Astrocyte (in vitro differentiated cells and primary cell): ENCODE measurements around the gene C4orf33. TPM values are rescaled to one million over a fixed set of nuclear protein-coding genes. Genes with fewer than 3 reads are reported as not detected.

Experiments used
- DNase-seq: peaks from one replicate; pipeline ENCODE4 v3.0.0-alpha.2; 2010; ENCODE audit warnings: low read depth
- FAIRE-seq: peaks from 2 replicates; lab custom pipeline; 2011; peaks lifted over from hg19 to GRCh38; lab: Jason Lieb, UNC
- H2AFZ ChIP-seq: 2 replicates; pipeline ENCODE4 v1.6.0; 2012; ENCODE audit warnings: low read depth, low read length, inconsistent platforms
- H3K27ac ChIP-seq: 2 replicates; pipeline ENCODE4 v1.5.1; 2011; ENCODE audit warnings: low read depth, low read length, inconsistent platforms
- H3K27me3 ChIP-seq: 2 replicates; pipeline ENCODE4 v1.6.0; 2011; ENCODE audit warnings: low read length, inconsistent platforms; ENCODE audit not compliant: insufficient read depth
- H3K36me3 ChIP-seq: 2 replicates; pipeline ENCODE4 v1.5.1; 2011; ENCODE audit warnings: low read length, inconsistent platforms; ENCODE audit not compliant: insufficient read depth
- H3K4me1 ChIP-seq: 2 replicates; pipeline ENCODE4 v1.5.1; 2011; ENCODE audit warnings: low read length, inconsistent platforms; ENCODE audit not compliant: insufficient read depth
- H3K4me2 ChIP-seq: 2 replicates; pipeline ENCODE4 v1.6.0; 2012; ENCODE audit warnings: low read length, inconsistent platforms
- H3K4me3 ChIP-seq: 2 replicates; pipeline ENCODE4 v1.5.1; 2011; ENCODE audit warnings: low read depth, mild to moderate bottlenecking, low read length, inconsistent platforms; ENCODE audit not compliant: insufficient read depth
- H3K79me2 ChIP-seq: 2 replicates; pipeline ENCODE4 v1.6.0; 2012; ENCODE audit warnings: mild to moderate bottlenecking, low read length, inconsistent platforms; ENCODE audit not compliant: insufficient read depth
- H3K9ac ChIP-seq: 2 replicates; pipeline ENCODE4 v1.6.0; 2012; ENCODE audit warnings: mild to moderate bottlenecking, low read length, inconsistent platforms
- H3K9me3 ChIP-seq: 2 replicates; pipeline ENCODE4 v1.5.1; 2012; ENCODE audit warnings: low read depth, mild to moderate bottlenecking, low read length, inconsistent platforms; ENCODE audit not compliant: insufficient read depth
- H4K20me1 ChIP-seq: 2 replicates; pipeline ENCODE4 v1.6.0; 2012; ENCODE audit warnings: low read length, inconsistent platforms; ENCODE audit not compliant: insufficient read depth
- H3K27ac Mint-ChIP-seq: one replicate; pipeline ENCODE4 v1.8.0; 2021; ENCODE audit warnings: mild to moderate bottlenecking, mixed read lengths; ENCODE audit not compliant: unreplicated experiment
- H3K27me3 Mint-ChIP-seq: one replicate; pipeline ENCODE4 v1.8.0; 2021; ENCODE audit warnings: low read depth, mixed read lengths; ENCODE audit not compliant: unreplicated experiment
- H3K36me3 Mint-ChIP-seq: one replicate; pipeline ENCODE4 v1.8.0; 2021; ENCODE audit warnings: low read depth, mixed read lengths; ENCODE audit not compliant: unreplicated experiment
- H3K4me1 Mint-ChIP-seq: one replicate; pipeline ENCODE4 v1.8.0; 2021; ENCODE audit warnings: low read depth, mixed read lengths; ENCODE audit not compliant: unreplicated experiment
- H3K4me3 Mint-ChIP-seq: one replicate; pipeline ENCODE4 v1.8.0; 2021; ENCODE audit warnings: mild to moderate bottlenecking, moderate library complexity, mixed read lengths; ENCODE audit not compliant: unreplicated experiment
- H3K9me3 Mint-ChIP-seq: one replicate; pipeline ENCODE4 v1.8.0; 2021; ENCODE audit warnings: mild to moderate bottlenecking, mixed read lengths; ENCODE audit not compliant: unreplicated experiment
- EZH2 ChIP-seq: IDR thresholded peaks from 2 replicates; pipeline ENCODE4 v1.6.1; 2012; ENCODE audit warnings: mild to moderate bottlenecking, low read length, inconsistent platforms; ENCODE audit not compliant: insufficient read depth
- total RNA-seq: library from RNA; stranded (reverse); gene quantifications from 2 replicates; pipeline ENCODE4 v1.2.1, GENCODE V29; 2021
- TF ChIP-seq, protein P1 (sequence below): IDR thresholded peaks from 2 replicates; pipeline ENCODE4 v1.5.1; 2011; ENCODE audit warnings: low read depth, mild to moderate bottlenecking, inconsistent platforms, low read length, moderate library complexity; ENCODE audit not compliant: insufficient read depth

C4orf33 gene
- total RNA-seq, 1 donor from 2014 or later = 10.6 TPM

GRCh38 chr4:129148892-129149291 is 52.9 kb downstream of the C4orf33 start:
- H3K4me1 Mint-ChIP-seq = no peaks in the 10 kb centered on the region

DNA sequence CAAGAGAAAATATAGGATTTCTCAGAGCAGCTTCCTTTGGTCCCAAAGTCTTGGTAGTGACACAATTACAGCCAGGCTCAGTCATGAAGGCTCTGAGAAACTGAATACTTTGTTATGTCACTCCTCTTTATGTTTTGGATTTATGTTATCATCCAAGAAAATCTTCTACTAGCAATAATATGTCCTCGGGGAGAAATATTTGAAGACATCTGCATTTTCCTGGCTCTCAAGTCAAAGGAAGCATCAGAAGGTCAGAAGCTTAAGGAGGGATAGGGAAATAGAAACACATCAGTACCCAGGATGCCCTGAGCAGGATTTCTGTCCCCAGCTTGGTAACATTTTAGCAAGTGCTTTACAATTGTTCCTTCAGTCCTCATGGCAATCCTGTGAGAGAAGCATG is 54.0 kb downstream of the C4orf33 start:
- Histone ChIP-seq H3K4me2 (no peak overlapping the region), H3K27me3 (no peaks in the 10 kb centered on the region), H3K27ac (no peak overlapping the region), H2AFZ (no peak overlapping the region), H3K79me2 (no peaks in the 10 kb centered on the region), H3K9me3 (no peaks in the 10 kb centered on the region), H3K9ac (no peak overlapping the region), H3K4me1 (no peaks in the 10 kb centered on the region), H3K4me3 (no peak overlapping the region), H3K36me3 (no peaks in the 10 kb centered on the region), H4K20me1 (no peaks in the 10 kb centered on the region)
- Mint-ChIP-seq H3K27ac (no peak overlapping the region), H3K4me1 (no peaks in the 10 kb centered on the region), H3K4me3 (no peak overlapping the region), H3K36me3 (no peaks in the 10 kb centered on the region), H3K9me3 (no peaks in the 10 kb centered on the region), H3K27me3 (no peaks in the 10 kb centered on the region)
- no peak for TF ChIP-seq EZH2
- TF ChIP-seq, protein P1, sequence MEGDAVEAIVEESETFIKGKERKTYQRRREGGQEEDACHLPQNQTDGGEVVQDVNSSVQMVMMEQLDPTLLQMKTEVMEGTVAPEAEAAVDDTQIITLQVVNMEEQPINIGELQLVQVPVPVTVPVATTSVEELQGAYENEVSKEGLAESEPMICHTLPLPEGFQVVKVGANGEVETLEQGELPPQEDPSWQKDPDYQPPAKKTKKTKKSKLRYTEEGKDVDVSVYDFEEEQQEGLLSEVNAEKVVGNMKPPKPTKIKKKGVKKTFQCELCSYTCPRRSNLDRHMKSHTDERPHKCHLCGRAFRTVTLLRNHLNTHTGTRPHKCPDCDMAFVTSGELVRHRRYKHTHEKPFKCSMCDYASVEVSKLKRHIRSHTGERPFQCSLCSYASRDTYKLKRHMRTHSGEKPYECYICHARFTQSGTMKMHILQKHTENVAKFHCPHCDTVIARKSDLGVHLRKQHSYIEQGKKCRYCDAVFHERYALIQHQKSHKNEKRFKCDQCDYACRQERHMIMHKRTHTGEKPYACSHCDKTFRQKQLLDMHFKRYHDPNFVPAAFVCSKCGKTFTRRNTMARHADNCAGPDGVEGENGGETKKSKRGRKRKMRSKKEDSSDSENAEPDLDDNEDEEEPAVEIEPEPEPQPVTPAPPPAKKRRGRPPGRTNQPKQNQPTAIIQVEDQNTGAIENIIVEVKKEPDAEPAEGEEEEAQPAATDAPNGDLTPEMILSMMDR = no peak
- FAIRE-seq (no peak), DNase-seq (no peak)

More at GRCh38 chr4:129148892-129149291, 52.9 kb downstream of the C4orf33 start:
- Histone ChIP-seq H3K27ac (no peak overlapping the region), H3K9ac (no peak overlapping the region), H3K79me2 (no peaks in the 10 kb centered on the region), H3K4me1 (no peaks in the 10 kb centered on the region), H3K27me3 (no peaks in the 10 kb centered on the region), H2AFZ (no peak overlapping the region), H3K4me3 (no peak overlapping the region), H3K4me2 (no peak overlapping the region), H3K9me3 (no peaks in the 10 kb centered on the region), H4K20me1 (no peaks in the 10 kb centered on the region), H3K36me3 (no peaks in the 10 kb centered on the region)
- no peak overlapping the region for H3K4me3 Mint-ChIP-seq
- no peak for DNase-seq
- H3K36me3 Mint-ChIP-seq = no peaks in the 10 kb centered on the region
- H3K9me3 Mint-ChIP-seq = no peaks in the 10 kb centered on the region
- H3K27me3 Mint-ChIP-seq = no peaks in the 10 kb centered on the region
- no peak for FAIRE-seq
- no peak overlapping the region for H3K27ac Mint-ChIP-seq
- TF ChIP-seq EZH2 = no peak
- TF ChIP-seq, protein P1 = no peak

DNA sequence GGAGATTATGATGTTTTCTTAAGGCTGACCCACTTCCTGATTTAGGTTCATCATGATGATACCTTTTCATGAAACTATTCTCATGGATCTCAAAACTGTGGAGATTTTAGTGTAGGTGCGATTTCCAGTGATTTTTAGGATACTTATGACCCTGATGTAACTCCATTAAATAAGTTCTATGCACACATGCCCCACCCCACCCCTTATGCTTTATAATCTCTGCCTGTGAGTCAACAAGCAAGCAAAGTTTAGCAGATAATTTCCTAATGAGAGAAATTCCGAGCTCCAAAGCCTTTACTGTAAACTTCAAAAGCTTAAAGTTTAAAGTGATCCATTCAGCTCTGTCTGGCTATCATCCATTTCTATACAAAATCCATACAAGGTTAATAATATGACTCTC is 56.4 kb downstream of the C4orf33 start:
- H3K4me2 ChIP-seq = no peak overlapping the region
- Mint-ChIP-seq H3K27ac (no peak overlapping the region), H3K4me3 (no peak overlapping the region), H3K9me3 (no peaks in the 10 kb centered on the region), H3K36me3 (no peaks in the 10 kb centered on the region), H3K4me1 (no peaks in the 10 kb centered on the region), H3K27me3 (no peaks in the 10 kb centered on the region)
- no peak overlapping the region for H3K4me3 ChIP-seq
- DNase-seq (no peak), FAIRE-seq (no peak)
- no peaks in the 10 kb centered on the region for H4K20me1 ChIP-seq
- no peaks in the 10 kb centered on the region for H3K4me1 ChIP-seq
- no peaks in the 10 kb centered on the region for H3K79me2 ChIP-seq
- no peaks in the 10 kb centered on the region for H3K36me3 ChIP-seq
- H3K27ac ChIP-seq = no peak overlapping the region
- no peaks in the 10 kb centered on the region for H3K9me3 ChIP-seq
- no peak overlapping the region for H2AFZ ChIP-seq
- H3K27me3 ChIP-seq = no peaks in the 10 kb centered on the region
- TF ChIP-seq, protein P1 = no peak
- TF ChIP-seq EZH2 = no peak
- H3K9ac ChIP-seq = no peak overlapping the region
